NT2/D1 (cell line): Measurements from ENCODE around the gene ACMSD.

Experiments used
- YY1 ChIP-seq: IDR thresholded peaks from 2 replicates; pipeline ENCODE4 v1.6.1; 2011; ENCODE audit not compliant: insufficient read length, insufficient read depth
- ZNF274 ChIP-seq: IDR thresholded peaks from 2 replicates; pipeline ENCODE4 v1.6.1; 2011; ENCODE audit warnings: mild to moderate bottlenecking, low read depth, low read length

GRCh38 chr2:134883552-134884293 is 45.3 kb downstream of the ACMSD start:
- TF ChIP-seq YY1 (no peak), ZNF274 (no peak)
